IMR-90 (cell line): ENCODE results near the gene PLSCR3. TPM values are rescaled to one million over a fixed set of nuclear protein-coding genes. Genes with fewer than 3 reads are reported as not detected.

Experiments
- ATAC-seq: fragments of 200-7000 bp; cut with Tn5 transposase; 2 replicates; pipeline ENCODE4 v1.9.1; 2020; ENCODE audit warnings: low read depth, mild to moderate bottlenecking, moderate library complexity
- BruUV-seq: library from RNA; stranded (reverse); fragments of 400-500 nt; replicated peaks from 2 replicates; lab custom pipeline; 2021; lab: Mats Ljungman, UMichigan
- CTCF ChIA-PET: fragments of 300-600 bp; formaldehyde crosslinking; extraction: SDS; loops from one replicate; lab custom pipeline; 2021; ENCODE audit warnings: antibody characterized with exemption; lab: Yijun Ruan, JAX
- POLR2A ChIA-PET: fragments of 300-600 bp; sonication (Branson Sonifier 250); formaldehyde crosslinking; loops from one replicate; lab custom pipeline; 2022; ENCODE audit warnings: antibody characterized with exemption; ENCODE audit not compliant: unreplicated experiment; lab: Charles Lee
- DNase-seq: peaks from one replicate; pipeline ENCODE4 v3.0.0; 2013
- H2AFZ ChIP-seq: replicated peaks from 2 replicates; pipeline ENCODE3; 2013; ENCODE audit warnings: low read length, mild to moderate bottlenecking; ENCODE audit not compliant: poor library complexity
- H2AK5ac ChIP-seq: 2 replicates; pipeline ENCODE4 v1.6.1; 2013; ENCODE audit warnings: low read depth, low read length, inconsistent platforms
- H2AK9ac ChIP-seq: replicated peaks from 2 replicates; pipeline ENCODE3; 2013; ENCODE audit warnings: mild to moderate bottlenecking, low read depth, low read length, moderate library complexity; ENCODE audit not compliant: poor library complexity
- H2BK120ac ChIP-seq: 2 replicates; pipeline ENCODE4 v1.6.1; 2013; ENCODE audit warnings: low read depth, low read length, inconsistent platforms
- H2BK15ac ChIP-seq: 3 replicates; pipeline ENCODE4 v1.6.1; 2013; ENCODE audit warnings: low read depth, low read length, inconsistent platforms
- H2BK20ac ChIP-seq: 2 replicates; pipeline ENCODE4 v1.6.1; 2013; ENCODE audit warnings: low read depth, mild to moderate bottlenecking, inconsistent platforms, low read length, moderate library complexity
- H2BK5ac ChIP-seq: 2 replicates; pipeline ENCODE4 v1.6.1; 2013; ENCODE audit warnings: mild to moderate bottlenecking, low read depth, low read length, inconsistent platforms; ENCODE audit not compliant: poor library complexity, severe bottlenecking
- H3K14ac ChIP-seq: replicated peaks from 2 replicates; pipeline ENCODE4 v1.6.1; 2013; ENCODE audit warnings: low read depth, low read length, inconsistent platforms
- H3K18ac ChIP-seq: 2 replicates; pipeline ENCODE4 v1.6.1; 2013; ENCODE audit warnings: low read depth, low read length, control low read depth
- H3K23ac ChIP-seq: 2 replicates; pipeline ENCODE4 v1.6.1; 2013; ENCODE audit warnings: low read depth, low read length, inconsistent platforms
- H3K27ac ChIP-seq: 2 replicates; pipeline ENCODE4 v1.5.1; 2013; ENCODE audit warnings: mild to moderate bottlenecking, control low read depth, low read length; ENCODE audit not compliant: insufficient read depth
- H3K27me3 ChIP-seq: 2 replicates; pipeline ENCODE4 v1.6.1; 2013; ENCODE audit warnings: low read length; ENCODE audit not compliant: control insufficient read depth, insufficient read depth
- H3K36me3 ChIP-seq: 2 replicates; pipeline ENCODE4 v1.6.1; 2013; ENCODE audit warnings: low read length, mixed read lengths; ENCODE audit not compliant: control insufficient read depth, insufficient read depth
- H3K4ac ChIP-seq: 2 replicates; pipeline ENCODE4 v1.6.1; 2013; ENCODE audit warnings: low read depth, low read length, inconsistent platforms
- H3K4me1 ChIP-seq: 2 replicates; pipeline ENCODE4 v1.6.1; 2013; ENCODE audit warnings: low read length, mixed read lengths; ENCODE audit not compliant: control insufficient read depth, insufficient read depth
- H3K4me2 ChIP-seq: 2 replicates; pipeline ENCODE4 v1.6.1; 2013; ENCODE audit warnings: low read depth, mild to moderate bottlenecking, control low read depth, low read length, moderate library complexity
- H3K4me3 ChIP-seq: 2 replicates; pipeline ENCODE4 v1.5.1; 2013; ENCODE audit warnings: low read depth, mild to moderate bottlenecking, control low read depth, low read length, moderate library complexity; ENCODE audit not compliant: insufficient read depth
- H3K56ac ChIP-seq: 2 replicates; pipeline ENCODE4 v1.6.1; 2013; ENCODE audit warnings: low read length, inconsistent platforms; ENCODE audit not compliant: insufficient read depth; ENCODE audit errors: extremely low read depth
- H3K79me1 ChIP-seq, 2 experiments: 2 replicates each; pipeline ENCODE4 v1.6.1; 2013; ENCODE audit warnings: low read length in 2 of 2, inconsistent platforms in 1 of 2, low read depth in 1 of 2
- H3K9ac ChIP-seq: 2 replicates; pipeline ENCODE4 v1.6.1; 2013; ENCODE audit warnings: low read depth, low read length, control low read depth
- H3K9me1 ChIP-seq: 2 replicates; pipeline ENCODE4 v1.6.1; 2013; ENCODE audit warnings: low read length, inconsistent platforms; ENCODE audit not compliant: insufficient read depth
- H3K9me3 ChIP-seq: 2 replicates; pipeline ENCODE4 v1.6.1; 2013; ENCODE audit warnings: low read length; ENCODE audit not compliant: control insufficient read depth, insufficient read depth
- H4K20me1 ChIP-seq: 2 replicates; pipeline ENCODE4 v1.6.1; 2013; ENCODE audit warnings: low read length, inconsistent platforms; ENCODE audit not compliant: insufficient read depth
- H4K5ac ChIP-seq: 2 replicates; pipeline ENCODE4 v1.6.1; 2013; ENCODE audit warnings: mild to moderate bottlenecking, low read depth, low read length, control low read depth
- H4K8ac ChIP-seq, 2 experiments: 2 replicates each; pipeline ENCODE4 v1.6.1; 2013; ENCODE audit warnings: low read depth in 2 of 2, low read length in 2 of 2, control low read depth in 1 of 2, inconsistent platforms in 1 of 2
- H4K91ac ChIP-seq: 2 replicates; pipeline ENCODE4 v1.6.1; 2013; ENCODE audit warnings: low read depth, low read length, inconsistent platforms; ENCODE audit not compliant: insufficient read depth
- BHLHE40 ChIP-seq: fragments of 150-350 bp; IDR thresholded peaks from 2 replicates; pipeline ENCODE4 v1.6.1; 2016; ENCODE audit warnings: mild to moderate bottlenecking, low read depth, low read length
- CHD1 ChIP-seq: IDR thresholded peaks from 2 replicates; pipeline ENCODE4 v1.6.1; 2012; ENCODE audit warnings: low read depth, low read length, improper control_type of control experiment
- CTCF ChIP-seq: conservative IDR thresholded peaks from 2 replicates; pipeline ENCODE4 v1.5.1; 2012; ENCODE audit warnings: mild to moderate bottlenecking, low read depth, low read length, improper control_type of control experiment
- MAZ ChIP-seq: IDR thresholded peaks from 2 replicates; pipeline ENCODE4 v1.6.1; 2012; ENCODE audit warnings: low read depth, mild to moderate bottlenecking, low read length, improper control_type of control experiment, moderate library complexity, borderline replicate concordance
- MXI1 ChIP-seq: IDR thresholded peaks from 2 replicates; pipeline ENCODE4 v1.6.1; 2012; ENCODE audit warnings: low read depth, mild to moderate bottlenecking, low read length, moderate library complexity, borderline replicate concordance
- POLR2A ChIP-seq: IDR thresholded peaks from 2 replicates; pipeline ENCODE4 v1.6.1; 2012; ENCODE audit warnings: mild to moderate bottlenecking, low read depth, low read length
- RAD21 ChIP-seq: IDR thresholded peaks from 2 replicates; pipeline ENCODE4 v1.6.1; 2012; ENCODE audit warnings: low read length, improper control_type of control experiment
- RCOR1 ChIP-seq: IDR thresholded peaks from 2 replicates; pipeline ENCODE4 v1.6.1; 2012; ENCODE audit warnings: mild to moderate bottlenecking, low read length, improper control_type of control experiment; ENCODE audit not compliant: insufficient replicate concordance
- WGBS, 2 experiments: methylation state at CpG; one replicate each; pipeline versions ENCODE4 v1.1.5 to v1.1.7; 2013; ENCODE audit warnings: missing lambda C conversion rate in 2 of 2; ENCODE audit not compliant: insufficient read length in 1 of 2; ENCODE audit errors: extremely low coverage in 2 of 2; 5-methylcytosine and 5-hydroxymethylcytosine counted together
- dilution Hi-C: fragments of 300-500 bp; cut with HindIII; formaldehyde crosslinking; loops from one replicate; pipeline ENCODE4 v1.14.3; 2018; ENCODE audit warnings: low sequenced_read_pairs; ENCODE audit not compliant: unreplicated experiment
- in situ Hi-C: fragments of 300-500 bp; cut with MboI; formaldehyde crosslinking; loops from 3 replicates; pipeline ENCODE4 v1.14.3; 2019; ENCODE audit warnings: low sequenced_read_pairs, inconsistent platforms, mixed read lengths
- intact Hi-C: fragments of 100-400 bp; cut with micrococcal nuclease; formaldehyde crosslinking; loops from 2 replicates; pipeline ENCODE4 v1.10.0; 2022
- polyA plus RNA-seq, 3 experiments: library from polyadenylated mRNA; depleted of rRNA; stranded (reverse); fragments of >200 nt; gene quantifications; 2 replicates each; pipeline ENCODE4 v1.2.3, GENCODE V29; 2012; ENCODE audit warnings: low replicate concordance in 1 of 3
- total RNA-seq: library from RNA; depleted of rRNA; stranded (reverse); fragments of >200 nt; gene quantifications from 2 replicates; pipeline ENCODE4 v1.2.3, GENCODE V29; 2012

Gene PLSCR3
- total and polyA plus RNA-seq, 2 of the 4 experiments (the other 2 are of a cell fraction) = 6.1 to 116 TPM

GRCh38 chr17:7415784-7416183 is 21.5 kb upstream of the PLSCR3 start:
- H3K4me3 ChIP-seq = no peak overlapping the region
- no peak for TF ChIP-seq POLR2A
- TF ChIP-seq RCOR1 = no peak
- no peak for TF ChIP-seq MAZ
- no peak for TF ChIP-seq CHD1
- TF ChIP-seq MXI1 = no peak
- TF ChIP-seq RAD21 = no peak
- TF ChIP-seq BHLHE40 = no peak
- TF ChIP-seq CTCF = no peak
- H3K4me1 ChIP-seq = peaks cover 4% of the 10 kb centered on the region; the same call in 1 of the 2 replicates
- intact Hi-C loops = no loop called here
- H4K8ac ChIP-seq = no peak overlapping the region
- H3K4ac ChIP-seq = no peak overlapping the region
- no peak overlapping the region for H3K23ac ChIP-seq
- no peak overlapping the region for H3K9ac ChIP-seq
- BruUV-seq = no TSS peak
- H2AFZ ChIP-seq = no peak overlapping the region
- no peak for ATAC-seq
- H3K9me1 ChIP-seq = peaks cover 2% of the 10 kb centered on the region; the same call in 1 of the 2 replicates
- POLR2A ChIA-PET = no interaction called here
- no peak overlapping the region for H4K91ac ChIP-seq
- no peak overlapping the region for H4K5ac ChIP-seq
- peaks cover 7% of the 10 kb centered on the region; the same call in 1 of the 2 replicates for H4K20me1 ChIP-seq
- peak overlapping the region; percentile 70 for H2AK9ac ChIP-seq
- H2BK5ac ChIP-seq = no peak overlapping the region
- H3K27me3 ChIP-seq = no peaks in the 10 kb centered on the region
- H3K9me3 ChIP-seq = no peaks in the 10 kb centered on the region
- H2BK120ac ChIP-seq = no peak overlapping the region
- H2AK5ac ChIP-seq = no peak overlapping the region
- CTCF ChIA-PET = no interaction called here
- H3K27ac ChIP-seq = no peak overlapping the region
- in situ Hi-C loops = no loop called here
- peaks cover 29% of the 10 kb centered on the region for H3K36me3 ChIP-seq
- H2BK15ac ChIP-seq = no peak overlapping the region
- no peak for DNase-seq
- dilution Hi-C loops = no loop called here
- no peak overlapping the region for H2BK20ac ChIP-seq
- WGBS, 2 experiments = 93% methylated on average over 9 of the region's 23 CpGs; no CpG with 5 or more reads in 1 of the 2 experiments
- no peak overlapping the region for H3K56ac ChIP-seq
- H3K18ac ChIP-seq = no peak overlapping the region
- H3K14ac ChIP-seq = no peak overlapping the region
- H3K79me1 ChIP-seq = no peaks in the 10 kb centered on the region; a peak in 1 of 4 replicates
- H3K4me2 ChIP-seq = no peak overlapping the region
